Endodermal cell (in vitro differentiated cells): ENCODE data around the gene BACH2. TPM values are rescaled to one million over a fixed set of nuclear protein-coding genes. Genes with fewer than 3 reads are reported as not detected.

ENCODE experiments used
- DNase-seq: peaks from one replicate; pipeline ENCODE4 v3.0.0-alpha.2; 2017
- H3K27ac ChIP-seq: 2 replicates; pipeline ENCODE4 v1.5.1; 2013; ENCODE audit warnings: mild to moderate bottlenecking, low read depth, low read length, moderate library complexity
- H3K27me3 ChIP-seq: 2 replicates; pipeline ENCODE4 v1.6.1; 2013; ENCODE audit warnings: mild to moderate bottlenecking, low read length, moderate library complexity; ENCODE audit not compliant: insufficient read depth, control insufficient read depth, poor library complexity, severe bottlenecking
- H3K36me3 ChIP-seq: 2 replicates; pipeline ENCODE4 v1.7.0; 2013; ENCODE audit warnings: mild to moderate bottlenecking, low read length, moderate library complexity; ENCODE audit not compliant: control insufficient read depth, insufficient read depth
- H3K4me1 ChIP-seq: one replicate; pipeline ENCODE4 v1.7.0; 2013; ENCODE audit warnings: low read length; ENCODE audit not compliant: control insufficient read depth, insufficient read depth
- H3K4me3 ChIP-seq: 2 replicates; pipeline ENCODE4 v1.5.1; 2013; ENCODE audit warnings: mild to moderate bottlenecking, low read length, moderate library complexity
- H3K9ac ChIP-seq: 2 replicates; pipeline ENCODE4 v1.6.1; 2013; ENCODE audit warnings: mild to moderate bottlenecking, low read length, moderate library complexity; ENCODE audit not compliant: poor library complexity, severe bottlenecking; ENCODE audit errors: extremely low read depth
- H3K9me3 ChIP-seq: 2 replicates; pipeline ENCODE4 v1.6.1; 2013; ENCODE audit warnings: mild to moderate bottlenecking, low read length, moderate library complexity; ENCODE audit not compliant: control insufficient read depth
- H3K27ac Mint-ChIP-seq: 2 replicates; pipeline ENCODE4 v1.8.0; 2020; ENCODE audit warnings: mixed read lengths
- H3K27me3 Mint-ChIP-seq: 2 replicates; pipeline ENCODE4 v1.8.0; 2021; ENCODE audit warnings: mild to moderate bottlenecking, mixed read lengths; ENCODE audit not compliant: insufficient read depth
- H3K36me3 Mint-ChIP-seq: 2 replicates; pipeline ENCODE4 v1.8.0; 2020; ENCODE audit warnings: low read depth, mixed read lengths
- H3K4me1 Mint-ChIP-seq: 2 replicates; pipeline ENCODE4 v1.8.0; 2020; ENCODE audit warnings: mixed read lengths
- H3K4me3 Mint-ChIP-seq: 2 replicates; pipeline ENCODE4 v1.8.0; 2020; ENCODE audit warnings: mild to moderate bottlenecking, moderate library complexity, mixed read lengths
- H3K9me3 Mint-ChIP-seq: 2 replicates; pipeline ENCODE4 v1.8.0; 2020; ENCODE audit warnings: mild to moderate bottlenecking, mixed read lengths
- CTCF ChIP-seq: fragments of 200-600 bp; sonication (generic); conservative IDR thresholded peaks from 2 replicates; pipeline ENCODE4 v1.5.0; 2021; ENCODE audit warnings: antibody characterized with exemption, mild to moderate bottlenecking
- WGBS, 2 experiments: methylation state at CpG; one replicate each; pipeline versions ENCODE4 v1.1.5 to v1.1.7; 2013; ENCODE audit warnings: missing lambda C conversion rate in 2 of 2, mixed read lengths in 1 of 2; ENCODE audit not compliant: insufficient coverage in 1 of 2, insufficient read length in 1 of 2; 5-methylcytosine and 5-hydroxymethylcytosine counted together
- total RNA-seq, 2 donors: library from RNA; stranded (reverse); fragmentation: NEBNext Ultra II Directional in 1 of 2; extraction: Animal tissue kit (Norgen Biotek cat#: 25700) in 1 of 2; gene quantifications; 2 replicates in 1 of 2; 3 replicates in 1 of 2; pipeline ENCODE4 v1.2.1, GENCODE V29; 2021

BACH2 gene
- total RNA-seq, 2 donors from 2014 or later, result 11.0 to 22.3 TPM

DNA sequence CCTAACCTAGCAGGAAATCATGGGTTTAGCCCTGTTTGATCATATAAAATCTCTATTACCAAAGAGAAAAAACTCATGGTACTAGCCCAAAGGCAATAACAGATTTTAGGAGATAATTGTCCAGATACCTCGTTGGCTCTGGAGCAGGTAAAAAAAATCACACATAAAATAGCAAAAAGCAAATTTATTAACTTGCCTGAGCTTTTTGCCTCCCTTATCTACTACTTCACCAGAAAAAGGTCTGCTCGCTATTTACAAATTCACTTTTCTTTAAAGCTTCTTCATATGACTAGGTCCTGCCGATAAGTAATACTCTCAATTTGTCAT lies 320.0 kb downstream of the BACH2 start:
- no peak for TF ChIP-seq CTCF
- 97 to 100% methylated on average over 2 to 3 of the region's 3 CpGs for WGBS, 2 experiments

GRCh38 chr6:89975991-89976693 lies 320.5 kb downstream of the BACH2 start:
- Mint-ChIP-seq H3K36me3 (no peaks in the 10 kb centered on the region), H3K27me3 (no peaks in the 10 kb centered on the region), H3K4me3 (no peak overlapping the region), H3K27ac (no peak overlapping the region), H3K4me1 (peaks cover 5% of the 10 kb centered on the region), H3K9me3 (no peaks in the 10 kb centered on the region)
- Histone ChIP-seq H3K36me3 (no peaks in the 10 kb centered on the region), H3K27me3 (no peaks in the 10 kb centered on the region), H3K4me1 (no peaks in the 10 kb centered on the region), H3K9me3 (no peaks in the 10 kb centered on the region), H3K9ac (no peak overlapping the region), H3K27ac (peak overlapping the region; percentile 99), H3K4me3 (no peak overlapping the region)
- no peak for TF ChIP-seq CTCF
- no peak for DNase-seq
- WGBS, 2 experiments, result 94% methylated on average over 3 to 12 of the region's 12 CpGs

More for the DNA sequence above, 320.0 kb downstream of the BACH2 start:
- no peaks in the 10 kb centered on the region for H3K36me3 Mint-ChIP-seq
- no peaks in the 10 kb centered on the region for H3K9me3 Mint-ChIP-seq
- peak overlapping the region; percentile 99 for H3K27ac ChIP-seq
- H3K36me3 ChIP-seq, result no peaks in the 10 kb centered on the region
- no peak overlapping the region for H3K4me3 Mint-ChIP-seq
- H3K27me3 ChIP-seq, result no peaks in the 10 kb centered on the region
- H3K4me1 Mint-ChIP-seq, result peaks cover 5% of the 10 kb centered on the region
- H3K4me3 ChIP-seq, result no peak overlapping the region
- no peak overlapping the region for H3K27ac Mint-ChIP-seq
- H3K27me3 Mint-ChIP-seq, result no peaks in the 10 kb centered on the region
- no peaks in the 10 kb centered on the region for H3K4me1 ChIP-seq
- no peak overlapping the region for H3K9ac ChIP-seq
- no peak for DNase-seq
- no peaks in the 10 kb centered on the region for H3K9me3 ChIP-seq

DNA sequence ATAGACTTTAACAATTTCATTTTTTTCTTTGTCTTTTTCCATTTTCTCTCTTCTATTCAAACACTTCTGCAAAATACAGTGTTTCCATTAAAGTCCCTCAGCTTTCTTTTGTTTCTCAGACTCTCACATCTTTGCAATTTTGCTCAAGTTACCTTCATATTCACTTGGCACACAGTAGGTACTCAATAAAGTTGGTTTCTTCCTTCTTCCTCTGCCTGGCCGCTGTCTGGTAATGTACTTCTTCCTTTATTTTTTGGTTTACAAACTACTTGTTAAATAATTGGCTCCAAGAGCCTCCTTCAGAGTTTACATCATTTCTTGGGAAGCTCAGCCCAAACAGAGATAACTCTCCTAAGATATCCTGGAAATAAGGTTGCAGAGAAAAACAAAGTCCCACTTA lies 321.3 kb downstream of the BACH2 start:
- no peaks in the 10 kb centered on the region for H3K36me3 Mint-ChIP-seq
- Histone ChIP-seq H3K9ac (no peak overlapping the region), H3K36me3 (no peaks in the 10 kb centered on the region), H3K27ac (peak overlapping the region; percentile 99), H3K4me3 (no peak overlapping the region), H3K27me3 (no peaks in the 10 kb centered on the region), H3K4me1 (no peaks in the 10 kb centered on the region), H3K9me3 (no peaks in the 10 kb centered on the region)
- H3K4me3 Mint-ChIP-seq, result no peak overlapping the region
- no peaks in the 10 kb centered on the region for H3K9me3 Mint-ChIP-seq
- 97% methylated on average over 1 of the region's 1 CpG; no CpG with 5 or more reads in 1 of the 2 experiments for WGBS, 2 experiments
- H3K27me3 Mint-ChIP-seq, result no peaks in the 10 kb centered on the region
- H3K4me1 Mint-ChIP-seq, result peaks cover 5% of the 10 kb centered on the region
- DNase-seq, result no peak
- TF ChIP-seq CTCF, result no peak
- no peak overlapping the region for H3K27ac Mint-ChIP-seq
